Thyroid gland (tissue), 4 donors: ENCODE data around the gene IQSEC3.
"Not testable (repeated sequence)": the region's sequence is repeated elsewhere in the genome, so short reads cannot be mapped to it uniquely, and the experiment has no call there.

ENCODE experiments used
- POLR2A ChIP-seq, 2 donors: fragments of 450-650 bp; IDR thresholded peaks; one replicate each; pipeline ENCODE4 v1.6.1; 2017; ENCODE audit warnings: antibody characterized with exemption in 2 of 2, mild to moderate bottlenecking in 2 of 2, moderate library complexity in 1 of 2
- TF ChIP-seq, protein P1 (sequence below), 6 experiments: fragments of 200-600 bp in 3 of 6; fragments of 450-650 bp in 3 of 6; sonication (generic) in 3 of 6; IDR thresholded peaks; one replicate each; pipeline ENCODE4 v1.5.1; 2016 to 2019; ENCODE audit warnings: antibody characterized with exemption in 6 of 6, mild to moderate bottlenecking in 2 of 6, inconsistent platforms in 1 of 6, moderate library complexity in 1 of 6

DNA sequence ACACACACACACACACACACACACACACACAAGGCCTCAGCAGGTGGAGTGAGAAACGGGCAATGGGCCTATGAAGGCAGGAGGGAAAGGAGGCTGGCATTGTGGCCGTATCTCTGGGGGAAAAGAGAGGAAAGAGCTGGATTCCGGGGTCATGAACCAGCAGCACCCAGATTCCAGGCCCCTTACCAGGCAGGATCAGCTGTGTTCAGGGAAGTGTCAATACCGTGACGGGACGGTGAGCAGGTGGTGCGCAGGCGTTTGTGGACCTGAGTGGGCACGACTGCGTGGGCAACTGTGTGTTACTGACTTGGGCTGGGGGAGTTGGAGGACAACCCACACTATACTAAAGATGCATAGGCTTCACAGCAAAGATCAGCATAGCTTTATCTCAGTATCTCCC lies 9.5 kb downstream of the IQSEC3 start:
- TF ChIP-seq, protein P1, sequence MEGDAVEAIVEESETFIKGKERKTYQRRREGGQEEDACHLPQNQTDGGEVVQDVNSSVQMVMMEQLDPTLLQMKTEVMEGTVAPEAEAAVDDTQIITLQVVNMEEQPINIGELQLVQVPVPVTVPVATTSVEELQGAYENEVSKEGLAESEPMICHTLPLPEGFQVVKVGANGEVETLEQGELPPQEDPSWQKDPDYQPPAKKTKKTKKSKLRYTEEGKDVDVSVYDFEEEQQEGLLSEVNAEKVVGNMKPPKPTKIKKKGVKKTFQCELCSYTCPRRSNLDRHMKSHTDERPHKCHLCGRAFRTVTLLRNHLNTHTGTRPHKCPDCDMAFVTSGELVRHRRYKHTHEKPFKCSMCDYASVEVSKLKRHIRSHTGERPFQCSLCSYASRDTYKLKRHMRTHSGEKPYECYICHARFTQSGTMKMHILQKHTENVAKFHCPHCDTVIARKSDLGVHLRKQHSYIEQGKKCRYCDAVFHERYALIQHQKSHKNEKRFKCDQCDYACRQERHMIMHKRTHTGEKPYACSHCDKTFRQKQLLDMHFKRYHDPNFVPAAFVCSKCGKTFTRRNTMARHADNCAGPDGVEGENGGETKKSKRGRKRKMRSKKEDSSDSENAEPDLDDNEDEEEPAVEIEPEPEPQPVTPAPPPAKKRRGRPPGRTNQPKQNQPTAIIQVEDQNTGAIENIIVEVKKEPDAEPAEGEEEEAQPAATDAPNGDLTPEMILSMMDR (IDR thresholded peaks at IDR 0.05), result not testable (repeated sequence)
- TF ChIP-seq POLR2A (IDR thresholded peaks at IDR 0.05), result not testable (repeated sequence)
